Right lobe of liver (tissue), 4 donors: Measurements from ENCODE around the gene PGP.

Experiments
- CTCF ChIP-seq, 4 donors: fragments of 200-600 bp in 3 of 4; fragments of 450-650 bp in 1 of 4; IDR thresholded peaks; one replicate each; pipeline versions ENCODE4 v1.5.1 to v1.8.0; 2016 to 2022; ENCODE audit warnings: antibody characterized with exemption in 4 of 4, mild to moderate bottlenecking in 2 of 4
- POLR2A ChIP-seq: fragments of 450-650 bp; IDR thresholded peaks from one replicate; pipeline ENCODE4 v1.6.1; 2017; ENCODE audit warnings: antibody characterized with exemption, mild to moderate bottlenecking
- donor health status: DM: no; HTN: no; CAD: no.
- donor health status: DM: no; HTN: no; CAD: no.
- donor health status: DM: no; HTN: yes; CAD: no.

- TF ChIP-seq CTCF (IDR thresholded peaks at IDR 0.05) (no peak), POLR2A (no peak)
These were observed 41.8 kb downstream of the PGP start for GRCh38 chr16:2172688-2173335.
